OCI-LY7 (cell line): Measurements from ENCODE around the gene GBE1. TPM values are rescaled to one million over a fixed set of nuclear protein-coding genes. Genes with fewer than 3 reads are reported as not detected.

Experiments
- BruUV-seq: library from RNA; stranded (reverse); fragments of 400-500 nt; replicated peaks from 2 replicates; lab custom pipeline; 2021; lab: Mats Ljungman, UMichigan
- CTCF ChIA-PET: fragments of 300-600 bp; sonication (Branson Sonifier 250); formaldehyde crosslinking; loops from one replicate; lab custom pipeline; 2022; ENCODE audit warnings: antibody characterized with exemption; ENCODE audit not compliant: unreplicated experiment; lab: Charles Lee
- POLR2A ChIA-PET: fragments of 300-600 bp; sonication (Branson Sonifier 250); formaldehyde crosslinking; loops from one replicate; lab custom pipeline; 2022; ENCODE audit warnings: antibody characterized with exemption; lab: Charles Lee
- DNase-seq: peaks from one replicate; pipeline ENCODE4 v3.0.0-alpha.2; 2015; ENCODE audit warnings: low spot score
- H2AFZ ChIP-seq: fragments of 200-600 bp; sonication (generic), shearing (Covaris generic); 2 replicates; pipeline ENCODE4 v1.6.1; 2014; ENCODE audit warnings: mild to moderate bottlenecking, antibody characterized with exemption, low read length, moderate library complexity
- H3K27ac ChIP-seq: fragments of 200-600 bp; sonication (generic); 2 replicates; pipeline ENCODE4 v1.5.1; 2014; ENCODE audit warnings: mixed run types, low read depth, mild to moderate bottlenecking, moderate library complexity, low read length, inconsistent platforms; ENCODE audit not compliant: poor library complexity, severe bottlenecking
- H3K36me3 ChIP-seq: fragments of 200-600 bp; sonication (generic); 2 replicates; pipeline ENCODE4 v1.6.1; 2014; ENCODE audit warnings: mild to moderate bottlenecking, antibody characterized with exemption, low read length, moderate library complexity, mixed read lengths; ENCODE audit not compliant: insufficient read depth
- H3K4me1 ChIP-seq: fragments of 200-600 bp; sonication (generic); 2 replicates; pipeline ENCODE4 v1.5.1; 2014; ENCODE audit warnings: mild to moderate bottlenecking, low read length; ENCODE audit not compliant: insufficient read depth, poor library complexity, severe bottlenecking
- H3K4me2 ChIP-seq: fragments of 200-600 bp; sonication (generic); 2 replicates; pipeline ENCODE4 v1.6.1; 2014; ENCODE audit warnings: mild to moderate bottlenecking, low read length
- H3K4me3 ChIP-seq: fragments of 200-600 bp; sonication (generic); 2 replicates; pipeline ENCODE4 v1.5.1; 2014; ENCODE audit warnings: mild to moderate bottlenecking, low read depth, low read length; ENCODE audit not compliant: poor library complexity, severe bottlenecking
- H3K79me2 ChIP-seq: fragments of 200-600 bp; sonication (generic); 2 replicates; pipeline ENCODE4 v1.6.1; 2016; ENCODE audit warnings: low read depth, mild to moderate bottlenecking, low read length, moderate library complexity, mixed read lengths; ENCODE audit not compliant: insufficient read depth
- H3K9me2 ChIP-seq: fragments of 200-600 bp; sonication (generic); 2 replicates; pipeline ENCODE4 v1.6.1; 2016; ENCODE audit warnings: mild to moderate bottlenecking, low read length, mixed read lengths; ENCODE audit not compliant: insufficient read depth
- H3K9me3 ChIP-seq: fragments of 200-600 bp; sonication (generic); 2 replicates; pipeline ENCODE4 v1.6.1; 2014; ENCODE audit warnings: mild to moderate bottlenecking, mixed run types, low read length, mixed read lengths
- H4K20me1 ChIP-seq: fragments of 200-600 bp; sonication (generic); 2 replicates; pipeline ENCODE4 v1.6.1; 2014; ENCODE audit warnings: mild to moderate bottlenecking, antibody characterized with exemption, low read length, moderate library complexity, mixed read lengths; ENCODE audit not compliant: insufficient read depth
- CTCF ChIP-seq: fragments of 200-600 bp; sonication (generic); conservative IDR thresholded peaks from 2 replicates; pipeline ENCODE4 v1.5.1; 2014; ENCODE audit warnings: mild to moderate bottlenecking, antibody characterized with exemption, low read length, moderate library complexity, mixed read lengths
- EZH2phosphoT487 ChIP-seq: fragments of 200-600 bp; sonication (generic); IDR thresholded peaks from 2 replicates; pipeline ENCODE4 v1.6.1; 2018; ENCODE audit warnings: low read depth, borderline replicate concordance, mild to moderate bottlenecking, mixed run types, antibody characterized with exemption, low read length, moderate library complexity, mixed read lengths
- intact Hi-C: fragments of 100-400 bp; cut with micrococcal nuclease; formaldehyde crosslinking; loops from one replicate; pipeline ENCODE4 v1.10.0; 2022; ENCODE audit not compliant: unreplicated experiment
- total RNA-seq, 2 experiments: library from RNA; depleted of rRNA in 1 of 2; stranded (reverse); fragments of >200 nt in 1 of 2; shearing (Covaris generic) in 1 of 2; gene quantifications; 2 replicates each; pipeline ENCODE4 v1.2.3, GENCODE V29; 2014 to 2022

The GBE1 gene
- total RNA-seq, 2 experiments from 2014 or later = 10.7 to 24.4 TPM

- CTCF ChIA-PET = no interaction called here
- Histone ChIP-seq H4K20me1 (no peaks in the 10 kb centered on the region), H3K9me3 (no peaks in the 10 kb centered on the region), H3K36me3 (no peaks in the 10 kb centered on the region), H3K4me3 (no peak overlapping the region), H3K27ac (no peak overlapping the region), H2AFZ (no peak overlapping the region), H3K4me1 (no peaks in the 10 kb centered on the region), H3K9me2 (no peaks in the 10 kb centered on the region), H3K4me2 (no peak overlapping the region), H3K79me2 (no peaks in the 10 kb centered on the region)
- no TSS peak for BruUV-seq
- intact Hi-C loops = no loop called here
- DNase-seq = no peak
- POLR2A ChIA-PET = interaction anchor here (1.9 kb wide), 1 partner anchor 27 kb away, joined by 5 read pairs; the partner anchor contains the start of gene GBE1
- TF ChIP-seq CTCF (no peak), EZH2phosphoT487 (no peak)
Measured at GRCh38 chr3:81734742-81735141, 26.7 kb downstream of the GBE1 start.

GRCh38 chr3:81732642-81733041 is 28.8 kb downstream of the GBE1 start:
- no peak overlapping the region for H3K4me2 ChIP-seq
- no peaks in the 10 kb centered on the region for H3K9me2 ChIP-seq
- no peaks in the 10 kb centered on the region for H3K36me3 ChIP-seq
- no peak for DNase-seq
- ChIA-PET POLR2A (interaction anchor here (0.7 kb wide), 2 partner anchors 8 to 92 kb away, joined by 3 to 4 read pairs; no protein-coding TSS in a partner anchor), CTCF (no interaction called here)
- no peaks in the 10 kb centered on the region for H3K9me3 ChIP-seq
- intact Hi-C loops = no loop called here
- TF ChIP-seq EZH2phosphoT487 = no peak
- no peak for TF ChIP-seq CTCF
- no peak overlapping the region for H3K27ac ChIP-seq
- no peaks in the 10 kb centered on the region for H4K20me1 ChIP-seq
- no peaks in the 10 kb centered on the region for H3K79me2 ChIP-seq
- H3K4me1 ChIP-seq = no peaks in the 10 kb centered on the region
- no peak overlapping the region for H2AFZ ChIP-seq
- BruUV-seq = no TSS peak
- no peak overlapping the region for H3K4me3 ChIP-seq

- DNase-seq = no peak
- no peak overlapping the region for H3K27ac ChIP-seq
- no peak overlapping the region for H3K4me2 ChIP-seq
- no peaks in the 10 kb centered on the region for H3K9me2 ChIP-seq
- BruUV-seq = no TSS peak
- TF ChIP-seq CTCF (no peak), EZH2phosphoT487 (no peak)
- H3K79me2 ChIP-seq = no peaks in the 10 kb centered on the region
- H3K4me1 ChIP-seq = no peaks in the 10 kb centered on the region
- H3K4me3 ChIP-seq = no peak overlapping the region
- no peak overlapping the region for H2AFZ ChIP-seq
- CTCF ChIA-PET = no interaction called here
- H3K9me3 ChIP-seq = no peaks in the 10 kb centered on the region
- POLR2A ChIA-PET = interaction anchor here (0.6 kb wide), 2 partner anchors 25 to 480 kb away, joined by 3 read pairs; no protein-coding TSS in a partner anchor
- intact Hi-C loops = no loop called here
- H4K20me1 ChIP-seq = no peaks in the 10 kb centered on the region
- H3K36me3 ChIP-seq = no peaks in the 10 kb centered on the region
Measured at GRCh38 chr3:81728766-81729544, 32.5 kb downstream of the GBE1 start.
